8988T (cell line): ENCODE data around the gene MED22.

Source experiments
- DNase-seq: peaks from one replicate; pipeline ENCODE4 v3.0.0; 2011

Gene MED22

GRCh38 chr9:133375724-133376654, 28.1 kb upstream of the MED22 start, which contains the start of the genes STKLD1 and SURF4:
Gene STKLD1 (plus strand): TSS chr9:133376366. CDS start chr9:133376474, 108 bp downstream.
Gene SURF4 (minus strand): TSS chr9:133376060. CDS start chr9:133375969, 91 bp downstream.
- peak; percentile 99 for DNase-seq

- DNase-seq, result no peak
Measured at GRCh38 chr9:133375116-133375723, 27.3 kb upstream of the MED22 start.

GRCh38 chr9:133374612-133375115, 26.7 kb upstream of the MED22 start:
- DNase-seq, result no peak

GRCh38 chr9:133372144-133372543, 24.2 kb upstream of the MED22 start:
- no peak for DNase-seq

- no peak for DNase-seq
Measured at GRCh38 chr9:133371261-133371711, 23.4 kb upstream of the MED22 start.

GRCh38 chr9:133370685-133371084, 22.8 kb upstream of the MED22 start:
- no peak for DNase-seq

GRCh38 chr9:133369933-133370332, 22.0 kb upstream of the MED22 start:
- no peak for DNase-seq

- no peak for DNase-seq
Measured at GRCh38 chr9:133369422-133369821, 21.5 kb upstream of the MED22 start.

- DNase-seq, result no peak
Measured at GRCh38 chr9:133368249-133368881, 20.4 kb upstream of the MED22 start.

GRCh38 chr9:133367778-133368177, 19.8 kb upstream of the MED22 start:
- DNase-seq, result no peak

GRCh38 chr9:133367221-133367620, 19.3 kb upstream of the MED22 start:
- DNase-seq, result no peak

- DNase-seq, result no peak
Measured at GRCh38 chr9:133366435-133366834, 18.5 kb upstream of the MED22 start.

- DNase-seq, result no peak
Measured at GRCh38 chr9:133362359-133363044, 14.6 kb upstream of the MED22 start.

- no peak for DNase-seq
Measured at GRCh38 chr9:133361507-133362092, 13.7 kb upstream of the MED22 start.

- DNase-seq, result no peak
Measured at GRCh38 chr9:133360400-133361393, 12.8 kb upstream of the MED22 start.

- no peak for DNase-seq
Measured at GRCh38 chr9:133359399-133360175, 11.7 kb upstream of the MED22 start.

GRCh38 chr9:133357656-133358055, 9.7 kb upstream of the MED22 start:
- DNase-seq, result no peak

GRCh38 chr9:133356391-133357091, 8.6 kb upstream of the MED22 start, which contains the start of the genes SURF1 and SURF2:
Gene SURF1 (minus strand): TSS chr9:133356487. CDS start chr9:133356453, 34 bp downstream.
Gene SURF2 (plus strand): TSS chr9:133356550. CDS start chr9:133356593, 43 bp downstream.
- DNase-seq, result peak; percentile 89

- DNase-seq, result no peak
Measured at GRCh38 chr9:133355881-133356357, 8.0 kb upstream of the MED22 start.
